ENCODE measurements around the gene ZNF783.

DNA sequence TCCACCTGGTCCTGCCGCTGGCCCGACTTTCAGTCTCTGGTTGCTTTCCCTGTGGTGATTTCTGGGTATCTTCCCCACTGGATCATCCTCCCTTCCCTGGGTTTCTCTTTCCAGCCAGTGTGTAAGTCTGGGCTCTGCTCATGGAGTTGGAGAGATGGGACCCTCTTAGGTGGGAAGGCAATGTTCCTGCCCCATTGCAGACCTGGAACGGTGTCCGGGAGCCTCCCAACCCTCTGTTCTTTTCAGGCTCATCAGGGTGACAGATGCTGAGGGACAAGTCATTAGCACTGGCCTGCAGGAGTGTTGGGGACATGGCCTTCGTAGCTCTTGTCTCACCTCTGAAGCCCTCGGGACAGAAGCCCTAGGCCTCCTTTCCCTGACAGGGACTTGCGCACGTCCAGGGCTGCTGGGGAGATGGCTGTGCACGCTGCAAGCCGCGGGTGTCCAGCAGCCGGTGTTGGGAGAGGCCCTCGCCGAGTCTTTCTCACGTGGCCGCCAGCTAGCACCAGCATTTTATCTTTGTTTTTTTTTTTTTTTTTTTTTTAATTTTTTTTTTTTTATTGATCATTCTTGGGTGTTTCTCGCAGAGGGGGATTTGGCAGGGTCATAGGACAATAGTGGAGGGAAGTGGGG is 17.2 kb downstream of the ZNF783 start:
- TF ChIP-seq, protein P1, sequence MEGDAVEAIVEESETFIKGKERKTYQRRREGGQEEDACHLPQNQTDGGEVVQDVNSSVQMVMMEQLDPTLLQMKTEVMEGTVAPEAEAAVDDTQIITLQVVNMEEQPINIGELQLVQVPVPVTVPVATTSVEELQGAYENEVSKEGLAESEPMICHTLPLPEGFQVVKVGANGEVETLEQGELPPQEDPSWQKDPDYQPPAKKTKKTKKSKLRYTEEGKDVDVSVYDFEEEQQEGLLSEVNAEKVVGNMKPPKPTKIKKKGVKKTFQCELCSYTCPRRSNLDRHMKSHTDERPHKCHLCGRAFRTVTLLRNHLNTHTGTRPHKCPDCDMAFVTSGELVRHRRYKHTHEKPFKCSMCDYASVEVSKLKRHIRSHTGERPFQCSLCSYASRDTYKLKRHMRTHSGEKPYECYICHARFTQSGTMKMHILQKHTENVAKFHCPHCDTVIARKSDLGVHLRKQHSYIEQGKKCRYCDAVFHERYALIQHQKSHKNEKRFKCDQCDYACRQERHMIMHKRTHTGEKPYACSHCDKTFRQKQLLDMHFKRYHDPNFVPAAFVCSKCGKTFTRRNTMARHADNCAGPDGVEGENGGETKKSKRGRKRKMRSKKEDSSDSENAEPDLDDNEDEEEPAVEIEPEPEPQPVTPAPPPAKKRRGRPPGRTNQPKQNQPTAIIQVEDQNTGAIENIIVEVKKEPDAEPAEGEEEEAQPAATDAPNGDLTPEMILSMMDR (conservative IDR thresholded peaks at IDR 0.05 in 1 of 2, IDR thresholded peaks at IDR 0.05 in 1 of 2; ENCODE audit: low read depth in 1 of 2, low read length in 2 of 2), result no peak
- TF ChIP-seq EZH2 (IDR thresholded peaks at IDR 0.05; ENCODE audit: low read length, missing control alignments), result no peak
